GM18520 (cell line): ENCODE data around the gene GATB.
"Not testable (repeated sequence)": the region's sequence is repeated elsewhere in the genome, so short reads cannot be mapped to it uniquely, and the experiment has no call there.

ENCODE experiments used
- ATAC-seq: cut with Tn5 transposase; IDR thresholded peaks from one replicate; pipeline ENCODE4 v1.9.1; 2021; ENCODE audit not compliant: unreplicated experiment

The GATB gene

DNA sequence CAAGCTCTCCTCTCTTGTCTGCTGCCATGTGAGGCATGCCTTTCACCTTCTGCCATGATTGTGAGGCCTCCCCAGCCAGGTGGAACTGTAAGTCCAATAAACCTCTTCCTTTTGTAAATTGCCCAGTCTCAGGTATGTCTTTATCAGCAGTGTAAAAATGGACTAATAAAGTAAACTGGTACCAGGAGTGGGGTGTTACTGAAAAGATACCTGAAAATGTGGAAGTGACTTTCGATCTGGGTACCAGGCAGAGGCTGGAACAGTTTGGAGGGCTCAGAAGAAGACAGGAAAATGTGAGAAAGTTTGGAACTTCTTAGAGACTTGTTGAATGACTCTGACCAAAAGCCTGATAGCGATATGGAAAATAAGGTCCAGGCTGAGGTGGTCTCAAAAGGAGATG lies 24.0 kb downstream of the GATB start:
- not testable (repeated sequence) for ATAC-seq

DNA sequence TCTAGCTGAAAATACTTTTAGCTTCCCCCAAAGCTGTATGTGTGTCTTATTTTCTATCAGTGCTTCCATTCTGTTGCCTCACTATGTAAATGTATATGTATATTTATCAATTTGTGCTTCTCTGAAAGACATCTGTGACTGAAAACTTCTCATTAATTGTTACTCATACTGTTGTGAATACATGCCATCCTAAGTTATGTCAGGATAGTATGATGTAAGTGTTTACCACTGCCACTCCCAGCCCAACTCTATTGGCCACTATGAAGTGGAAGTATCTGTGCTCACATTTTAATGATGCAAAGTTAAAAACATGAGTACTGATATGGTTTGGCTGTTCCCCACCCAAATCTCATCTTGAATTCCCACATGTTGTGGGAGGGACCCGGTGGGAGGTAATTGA lies 24.4 kb downstream of the GATB start:
- no peak for ATAC-seq

DNA sequence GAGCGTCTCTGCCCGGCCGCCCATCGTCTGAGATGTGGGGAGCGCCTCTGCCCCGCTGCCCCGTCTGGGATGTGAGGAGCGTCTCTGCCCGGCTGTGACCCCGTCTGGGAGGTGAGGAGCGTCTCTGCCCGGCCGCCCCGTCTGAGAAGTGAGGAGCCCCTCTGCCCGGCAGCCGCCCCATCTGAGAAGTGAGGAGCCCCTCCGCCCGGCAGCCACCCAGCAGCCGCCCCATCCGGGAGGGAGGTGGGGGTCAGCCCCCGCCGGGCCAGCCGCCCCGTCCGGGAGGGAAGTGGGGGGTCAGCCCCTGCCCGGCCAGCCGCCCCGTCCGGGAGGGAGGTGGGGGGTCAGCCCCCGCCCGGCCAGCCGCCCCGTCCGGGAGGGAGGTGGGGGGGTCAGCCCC lies 29.1 kb downstream of the GATB start:
- not testable (repeated sequence) for ATAC-seq

DNA sequence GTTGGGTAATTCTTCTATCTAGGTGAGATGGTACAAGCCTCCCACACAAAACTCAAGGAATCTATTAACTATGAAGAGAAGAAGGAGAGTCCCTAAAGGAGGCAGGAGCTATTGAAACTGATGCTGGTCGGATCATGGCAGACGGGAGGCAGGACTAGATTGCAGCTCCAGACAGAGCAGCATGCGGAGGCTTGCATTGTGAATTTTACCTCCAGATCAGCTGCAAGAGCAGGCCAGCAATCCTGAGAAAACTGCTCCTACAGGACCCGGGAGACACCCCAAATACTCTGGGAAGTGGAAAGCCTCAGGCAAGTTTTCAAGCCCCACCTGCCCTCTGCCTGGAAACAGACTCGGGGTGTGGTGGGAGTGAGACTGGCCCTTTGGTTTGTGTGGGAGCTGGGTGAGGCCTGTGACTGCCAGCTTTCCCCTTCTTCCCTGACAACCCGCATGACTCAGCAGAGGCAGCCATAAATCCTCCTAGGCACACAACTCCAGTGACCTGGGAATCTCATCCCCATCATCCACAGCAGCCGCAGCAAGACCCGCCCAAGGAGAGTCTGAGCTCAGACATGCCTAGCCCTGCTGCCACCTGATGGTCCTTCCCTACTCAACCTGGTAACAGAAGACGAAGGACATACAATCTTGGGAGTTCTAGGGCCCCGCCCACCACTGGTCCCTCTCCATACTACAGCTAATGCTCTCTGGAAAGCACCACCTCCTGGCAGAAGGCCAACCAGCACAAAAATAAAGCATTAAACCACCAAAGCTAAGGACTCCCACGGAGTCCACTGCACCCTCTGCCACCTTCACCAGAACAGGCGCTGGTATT lies 30.9 kb downstream of the GATB start:
- ATAC-seq, result no peak

DNA sequence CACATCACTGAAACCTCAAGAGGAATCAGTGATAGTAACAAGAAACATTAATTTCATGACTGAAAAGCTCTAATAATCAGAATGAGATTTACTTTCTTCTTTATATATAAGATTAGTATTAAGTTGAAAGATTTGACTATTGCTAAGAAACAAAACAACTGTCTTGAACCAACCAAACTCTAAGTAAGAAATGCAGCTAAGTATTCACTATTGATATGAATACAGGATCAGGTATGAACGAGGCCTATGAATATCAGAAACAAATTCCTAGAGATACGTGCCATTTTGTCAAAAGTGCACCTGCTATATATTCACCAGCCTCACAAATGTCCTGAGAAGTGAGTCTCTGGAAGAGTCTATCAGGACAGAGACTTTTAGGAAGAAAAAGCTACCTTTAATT lies 32.1 kb downstream of the GATB start:
- ATAC-seq, result no peak

DNA sequence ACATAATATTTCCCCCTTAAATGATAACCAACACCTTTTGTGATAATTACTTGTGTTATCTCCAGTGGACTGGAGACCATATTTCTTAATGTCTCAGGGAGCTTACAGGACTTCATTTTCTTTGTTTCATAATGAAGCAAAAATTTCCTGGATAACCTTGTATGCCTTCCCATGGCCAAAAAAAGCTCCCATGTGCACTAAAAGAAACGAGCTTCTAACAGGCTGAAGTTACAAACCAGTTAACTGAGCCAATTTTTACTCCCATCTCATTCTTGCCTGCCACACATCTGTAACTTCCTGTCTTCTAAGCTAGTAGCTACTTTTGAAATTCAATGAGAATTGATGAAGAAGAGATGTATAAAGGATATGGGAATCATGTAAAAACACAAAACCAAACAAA lies 32.8 kb downstream of the GATB start:
- ATAC-seq, result no peak

DNA sequence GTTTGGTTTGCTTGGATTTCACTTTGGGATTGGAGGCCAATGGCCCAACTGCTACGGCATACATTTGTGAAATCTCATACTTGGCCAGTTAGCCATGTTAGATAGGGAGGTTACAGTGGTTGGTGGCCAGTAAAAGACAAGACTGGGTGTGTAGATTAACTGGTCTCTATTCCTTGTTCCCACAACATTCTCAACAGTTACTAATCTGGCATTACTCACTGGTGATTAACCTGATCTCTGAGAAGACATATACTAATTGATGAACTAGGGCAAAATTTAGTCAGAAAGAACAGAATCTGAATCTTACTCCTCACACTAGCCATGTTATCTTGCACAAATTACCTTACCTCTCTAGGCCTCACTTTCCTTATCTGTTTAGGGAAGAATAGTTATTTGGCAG lies 33.4 kb downstream of the GATB start:
- ATAC-seq, result no peak

DNA sequence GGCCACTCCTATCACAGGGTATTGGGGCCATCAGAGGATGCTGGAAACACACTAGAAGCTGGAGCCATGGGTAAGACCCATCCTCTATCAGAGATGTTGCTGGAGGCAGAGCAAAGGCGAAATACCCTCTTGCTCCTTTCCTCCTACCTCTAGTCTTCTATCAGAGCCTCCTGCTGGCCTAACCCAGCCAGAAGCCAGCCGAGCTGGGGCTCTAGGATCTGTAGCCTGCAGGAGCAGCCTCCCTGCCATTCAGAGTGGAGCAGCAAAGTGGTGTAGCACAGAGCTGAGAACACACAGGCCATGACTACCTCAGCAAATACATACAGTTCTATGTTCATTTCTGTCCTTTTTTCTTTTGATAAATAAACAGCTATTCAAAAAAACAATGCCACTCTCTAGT lies 35.7 kb downstream of the GATB start:
- ATAC-seq, result no peak

DNA sequence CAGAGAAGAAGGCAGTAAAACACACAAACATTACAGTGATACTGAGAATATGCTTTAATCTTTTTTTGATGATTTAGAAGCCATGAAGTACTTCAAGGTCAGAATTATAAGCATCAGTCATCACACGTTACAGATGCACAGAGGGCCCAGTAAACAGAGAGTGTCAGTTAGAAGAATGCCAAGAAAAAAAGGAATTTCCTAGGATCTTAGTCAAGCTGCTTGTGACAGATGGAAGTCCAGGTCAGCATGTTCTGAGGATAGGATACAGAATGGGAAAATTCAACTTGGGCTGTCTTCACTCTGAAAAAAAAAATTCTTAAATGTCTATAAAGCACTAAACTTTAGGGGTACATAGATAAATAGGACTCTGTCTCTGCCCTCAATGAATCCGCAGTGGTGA lies 38.9 kb downstream of the GATB start:
- no peak for ATAC-seq

DNA sequence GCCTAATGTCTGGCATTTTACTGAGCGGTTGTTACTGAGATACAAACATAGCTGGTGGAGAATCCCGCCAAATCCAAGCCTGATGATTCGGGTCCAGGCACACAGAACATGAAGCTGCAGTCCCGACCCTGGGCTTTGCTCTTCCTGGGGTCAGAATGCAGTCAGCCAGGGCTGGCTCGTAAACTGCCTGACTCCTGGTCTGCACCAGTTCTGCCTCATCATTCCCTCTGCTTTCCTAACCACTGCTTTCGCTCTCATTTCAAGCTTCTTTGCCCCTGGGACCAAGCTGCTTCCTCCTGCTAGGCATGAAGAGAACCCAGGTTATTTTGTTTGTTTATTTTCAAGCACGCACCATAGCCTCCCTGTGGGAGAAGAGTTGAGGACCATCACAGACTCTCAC lies 39.3 kb downstream of the GATB start:
- no peak for ATAC-seq

DNA sequence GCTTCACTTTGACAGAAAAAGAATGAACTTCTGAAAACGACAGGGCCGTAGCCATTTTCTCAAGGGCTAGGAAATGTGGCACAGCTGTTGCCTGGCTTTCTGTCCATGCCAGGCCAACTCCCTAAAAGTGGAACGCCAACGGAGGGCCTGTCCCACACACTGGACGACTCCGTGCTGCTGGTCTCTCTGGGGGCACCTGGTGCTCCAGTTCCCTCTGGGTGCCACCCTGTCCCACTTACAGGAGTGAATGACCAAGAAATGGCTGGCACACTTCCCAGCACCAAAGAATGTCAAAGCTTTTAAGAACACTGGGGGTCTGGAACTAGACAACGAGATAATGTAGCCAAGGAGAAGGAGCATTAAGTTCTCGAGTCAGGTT lies 40.9 kb downstream of the GATB start:
- ATAC-seq, result no peak

DNA sequence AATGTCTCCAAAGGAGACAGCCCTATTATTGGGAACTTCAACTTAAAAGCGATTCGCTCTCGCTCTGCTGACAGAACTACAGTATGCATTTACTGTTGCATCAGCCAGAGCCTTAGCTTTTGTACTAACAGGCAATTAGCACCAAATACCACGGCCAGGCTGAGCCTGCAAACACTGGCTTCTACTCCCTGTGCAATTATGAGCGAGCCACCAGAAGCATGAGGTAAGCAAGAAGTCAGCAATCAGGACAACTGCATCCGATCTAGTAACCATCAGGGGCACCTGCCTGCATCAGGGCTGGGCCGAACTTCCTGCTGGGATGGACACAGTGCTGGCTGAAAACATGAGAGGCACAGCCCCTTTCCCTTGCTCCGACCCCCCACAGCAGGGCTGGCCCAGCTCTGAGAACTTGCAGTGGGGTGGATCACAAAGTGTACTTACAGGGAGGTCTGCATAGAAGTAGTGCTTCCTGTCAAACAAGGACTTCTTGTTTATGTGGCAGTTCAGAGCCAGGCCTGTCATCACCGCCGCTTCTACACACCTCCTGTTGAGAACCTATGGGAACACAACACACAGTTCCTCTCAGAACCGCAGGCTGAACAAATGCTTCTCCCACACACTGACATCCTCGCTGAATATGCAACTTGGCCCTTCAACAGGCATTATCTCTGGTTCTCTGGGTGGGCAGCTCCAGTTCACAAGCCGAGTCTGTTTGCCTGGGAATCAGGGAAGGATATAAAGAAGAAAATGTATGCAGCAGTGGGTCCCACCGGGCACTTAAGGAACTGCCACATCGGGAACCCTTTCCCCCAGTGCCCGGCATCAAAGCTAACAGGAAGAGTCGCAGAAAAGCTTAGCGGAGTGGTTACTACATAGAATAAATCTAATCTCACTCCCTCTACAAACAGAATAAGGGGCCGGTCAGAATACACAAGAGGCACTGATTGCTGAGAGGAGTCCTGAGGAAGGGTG lies 41.5 kb downstream of the GATB start:
- ATAC-seq, result no peak

DNA sequence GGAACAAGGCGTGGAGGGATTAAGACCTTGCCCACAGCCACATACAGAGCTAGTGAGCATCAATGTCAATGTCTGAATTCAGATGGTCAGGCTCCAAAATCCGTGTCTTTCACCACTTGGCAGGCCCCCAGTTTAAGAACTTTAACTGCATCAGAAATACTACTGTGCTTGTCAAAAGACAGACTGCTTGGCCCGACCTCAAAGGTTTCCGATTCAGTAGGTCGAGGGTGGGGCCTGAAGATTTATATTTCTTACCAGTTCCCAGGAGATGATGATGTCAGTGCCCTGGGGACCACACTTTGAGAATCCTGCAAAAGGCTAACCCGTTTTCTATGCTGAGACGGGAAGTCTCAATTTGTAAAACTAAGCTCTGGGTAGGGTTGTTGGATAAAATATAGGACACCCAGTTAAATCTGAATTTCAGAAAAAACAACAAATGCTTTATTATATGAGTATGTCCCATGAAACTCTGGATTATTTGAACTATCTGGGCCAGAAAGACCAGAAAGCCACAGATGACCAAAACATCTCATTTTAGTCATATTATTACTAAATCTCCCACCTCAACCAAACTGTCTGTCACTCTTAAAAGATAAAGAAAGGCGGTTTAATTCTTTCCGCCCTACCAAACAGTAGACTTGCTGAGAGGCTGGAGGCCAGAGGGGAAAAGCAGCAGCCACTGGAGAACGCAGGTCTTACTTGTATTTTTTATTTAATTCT lies 42.7 kb downstream of the GATB start:
- ATAC-seq, result no peak

DNA sequence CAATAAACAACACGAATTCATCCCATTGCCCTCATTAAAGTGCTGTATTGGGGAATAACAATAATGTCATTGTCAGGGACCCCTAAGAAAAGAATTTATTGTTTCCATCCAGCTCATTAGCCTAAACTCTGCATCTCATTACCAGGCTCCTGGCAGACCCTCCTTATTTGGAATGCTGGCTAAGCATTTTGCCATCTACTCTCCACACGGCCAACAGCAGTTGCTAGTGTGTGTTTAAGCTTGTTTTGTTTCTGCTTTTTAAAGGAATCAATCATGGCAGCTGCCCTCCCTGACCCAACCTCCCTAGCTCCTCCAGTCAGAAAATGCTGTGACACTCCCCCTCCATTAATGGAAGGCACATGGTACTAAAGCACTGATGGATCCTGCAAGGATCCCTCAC lies 43.5 kb downstream of the GATB start:
- no peak for ATAC-seq

DNA sequence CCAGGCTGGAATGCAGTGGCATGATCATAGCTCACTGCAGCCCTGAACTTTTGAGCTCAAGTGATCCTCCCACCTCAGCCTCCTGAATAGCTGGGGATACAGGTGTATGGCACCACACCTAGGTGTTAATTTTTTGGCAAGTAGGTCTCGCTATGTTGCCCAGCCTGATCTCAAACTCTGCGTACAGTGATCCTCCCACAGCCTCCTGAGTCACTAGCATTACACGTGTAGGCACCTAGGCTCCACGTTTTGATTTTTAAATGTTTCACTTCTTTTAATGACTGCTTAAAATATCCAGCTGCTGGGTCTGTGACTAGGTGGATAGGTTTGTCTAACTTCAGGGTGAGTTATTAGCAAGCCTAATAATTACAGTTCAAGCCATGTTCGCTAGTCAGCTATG lies 44.5 kb downstream of the GATB start:
- no peak for ATAC-seq

DNA sequence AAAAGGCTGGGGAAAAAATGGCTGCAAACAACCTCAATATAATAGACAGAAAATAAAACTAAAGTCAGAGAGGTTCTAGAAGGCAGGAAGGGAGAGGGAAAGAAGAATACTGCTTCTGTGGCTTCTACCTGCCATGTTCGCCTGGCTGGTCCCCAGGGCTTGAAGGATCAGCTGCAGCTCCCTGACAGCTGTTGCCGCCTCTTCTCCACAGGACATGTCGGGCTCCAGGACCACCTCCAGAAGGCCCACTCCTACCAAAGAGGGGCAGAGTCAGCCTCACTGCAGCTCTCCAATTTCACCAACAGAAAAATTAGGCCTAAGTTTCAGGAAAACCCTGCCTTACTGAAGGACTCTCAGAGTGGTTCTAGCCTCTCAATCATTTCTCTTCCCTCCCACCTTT lies 44.9 kb downstream of the GATB start:
- ATAC-seq, result no peak

DNA sequence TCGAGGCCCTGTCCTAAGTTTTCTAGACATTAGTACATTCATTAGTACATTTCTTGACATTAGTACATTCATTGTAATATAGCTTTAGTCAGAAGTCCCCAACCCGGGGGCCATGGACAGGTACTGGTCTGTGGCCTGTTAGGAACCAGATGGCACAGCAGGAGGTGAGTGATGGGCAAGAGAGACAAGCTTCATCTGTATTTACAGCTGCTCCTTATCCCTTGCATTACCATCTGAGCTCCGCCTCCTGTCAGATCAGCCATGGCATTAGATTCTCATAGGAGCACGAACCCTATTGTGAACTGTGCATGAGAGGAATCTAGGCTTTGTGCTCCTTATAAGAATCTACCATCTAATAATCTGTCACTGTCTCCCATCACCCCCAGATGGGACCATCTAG lies 48.0 kb downstream of the GATB start:
- ATAC-seq, result no peak

DNA sequence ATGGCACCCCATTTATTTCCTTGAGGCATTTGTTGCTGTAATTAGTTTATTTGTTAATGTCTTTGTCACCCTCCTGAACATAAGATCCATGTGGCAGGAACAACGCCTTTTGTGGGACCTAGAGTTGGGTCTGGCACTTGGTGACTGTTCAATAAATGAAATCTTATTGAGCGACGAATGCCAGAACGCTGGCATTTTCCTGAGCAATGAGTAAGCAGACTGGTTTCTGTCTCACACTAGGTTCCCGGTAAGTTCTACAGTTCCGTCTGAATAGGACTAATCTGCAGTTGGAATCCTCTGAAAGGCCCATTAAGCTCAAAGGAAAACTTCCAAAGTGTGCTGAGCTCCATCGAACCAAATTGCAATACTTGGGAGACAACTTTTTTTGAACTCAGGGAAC lies 49.2 kb downstream of the GATB start:
- ATAC-seq, result no peak

DNA sequence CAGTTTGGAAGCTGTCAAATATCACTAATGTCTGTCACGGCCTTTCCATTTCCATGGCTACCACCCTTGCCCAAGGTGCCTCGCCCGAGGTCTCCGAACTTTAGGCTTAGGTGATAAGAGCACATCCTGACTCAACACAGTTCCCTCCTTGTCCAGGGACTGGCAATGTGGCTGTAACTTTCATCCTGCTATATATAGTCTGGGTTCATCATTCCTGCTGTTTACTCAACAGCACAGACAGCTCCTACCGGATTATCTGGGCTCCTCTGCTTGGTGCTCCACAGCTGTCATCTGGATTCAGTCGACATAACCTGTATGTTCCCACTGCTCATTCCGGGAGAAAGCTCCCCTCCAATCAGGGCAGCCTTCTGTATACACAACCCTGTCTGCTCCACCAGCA lies 51.2 kb downstream of the GATB start:
- no peak for ATAC-seq

DNA sequence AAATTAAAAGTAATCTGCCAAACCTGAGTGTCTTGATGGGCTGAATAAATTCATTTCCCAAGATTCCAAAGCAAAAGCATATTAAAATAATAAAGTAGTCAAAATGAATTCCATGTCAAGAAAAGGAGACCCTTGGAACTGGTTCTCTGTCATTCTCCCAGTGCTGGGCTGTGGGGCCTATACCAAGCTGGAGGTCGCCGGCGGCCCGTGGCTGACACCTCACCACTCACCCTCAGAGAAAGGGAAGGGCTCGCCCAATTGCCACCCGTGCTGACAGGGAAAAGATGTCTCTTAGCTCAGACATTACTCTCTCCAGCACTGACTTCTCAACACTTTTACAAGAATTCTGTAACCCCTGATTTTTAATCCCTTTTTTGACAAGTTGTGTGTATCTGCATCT lies 51.7 kb downstream of the GATB start:
- ATAC-seq, result no peak

DNA sequence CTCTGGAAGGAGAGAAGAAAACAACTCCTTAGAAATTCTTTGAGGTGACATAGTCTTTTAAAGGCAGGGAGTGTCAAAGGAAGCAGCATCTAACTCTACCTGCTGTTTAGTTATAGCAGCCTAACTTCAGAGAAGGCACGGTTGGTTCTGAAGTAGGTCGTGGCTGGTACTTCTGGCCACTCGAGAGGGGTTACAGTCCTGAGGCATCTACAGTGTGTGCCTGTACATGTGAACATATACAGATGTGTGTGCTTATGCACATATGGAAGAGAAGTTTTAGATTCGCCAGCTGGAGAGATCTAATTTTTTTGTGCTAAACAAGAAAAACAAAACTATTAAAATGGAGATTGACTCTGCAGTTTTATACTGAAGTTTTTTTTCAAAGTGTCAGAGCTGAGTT lies 52.7 kb downstream of the GATB start:
- no peak for ATAC-seq

DNA sequence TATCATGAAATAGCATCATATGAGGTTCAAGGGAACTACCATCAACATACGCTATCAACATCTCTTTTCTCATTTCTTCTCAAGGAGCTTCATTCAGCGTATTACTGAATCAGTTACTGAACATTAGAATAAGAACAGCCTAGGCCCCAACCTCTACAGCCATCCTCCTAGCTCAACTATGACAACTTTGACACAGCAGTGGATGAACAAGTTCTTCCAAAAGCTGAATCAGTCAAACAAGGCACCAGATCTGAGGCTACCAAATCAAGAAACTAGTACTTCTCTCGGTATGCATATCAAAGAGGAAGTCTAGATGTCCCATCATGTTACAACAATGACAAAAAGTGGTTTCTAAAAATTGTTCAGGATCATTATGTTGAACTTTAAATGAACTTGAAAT lies 57.4 kb downstream of the GATB start:
- ATAC-seq, result no peak
